ENCODE results near the gene TBC1D22A. TPM values are rescaled to one million over a fixed set of nuclear protein-coding genes. Genes with fewer than 3 reads are reported as not detected.

Gene TBC1D22A
- total RNA-seq, 2 donors from 2014 or later, result 21.0 to 27.9 TPM

- Mint-ChIP-seq H3K9me3 (no peaks in the 10 kb centered on the region), H3K4me3 (no peak overlapping the region), H3K27me3 (ENCODE audit: insufficient read depth) (no peaks in the 10 kb centered on the region), H3K27ac (no peak overlapping the region), H3K36me3 (ENCODE audit: low read depth) (peaks cover 17% of the 10 kb centered on the region), H3K4me1 (no peaks in the 10 kb centered on the region)
- DNase-seq, result peak; percentile 15
- no peak overlapping the region for H3K4me3 ChIP-seq (ENCODE audit: low read length)
- H3K36me3 ChIP-seq (ENCODE audit: control insufficient read depth, insufficient read depth, low read length), result peaks cover 10% of the 10 kb centered on the region
- no peaks in the 10 kb centered on the region for H3K9me3 ChIP-seq (ENCODE audit: control insufficient read depth, low read length)
- no peaks in the 10 kb centered on the region for H3K27me3 ChIP-seq (ENCODE audit: control insufficient read depth, insufficient read depth, low read length, poor library complexity, severe bottlenecking)
- H3K9ac ChIP-seq (ENCODE audit: extremely low read depth, low read length, poor library complexity, severe bottlenecking), result no peak overlapping the region
- no peak overlapping the region for H3K27ac ChIP-seq (ENCODE audit: low read depth, low read length)
- no peak for TF ChIP-seq CTCF (conservative IDR thresholded peaks at IDR 0.05)
- H3K4me1 ChIP-seq (ENCODE audit: control insufficient read depth, insufficient read depth, low read length), result no peaks in the 10 kb centered on the region
- 96 to 100% methylated on average over 12 of the region's 12 CpGs for WGBS, 2 experiments (ENCODE audit: insufficient coverage in 1 of 2, insufficient read length in 1 of 2)
Observed at GRCh38 chr22:46998331-46998730, 235.9 kb downstream of the TBC1D22A start.

GRCh38 chr22:47000256-47000655 is 237.8 kb downstream of the TBC1D22A start:
- Mint-ChIP-seq H3K27me3 (ENCODE audit: insufficient read depth) (no peaks in the 10 kb centered on the region), H3K4me1 (no peaks in the 10 kb centered on the region), H3K4me3 (no peak overlapping the region), H3K27ac (no peak overlapping the region), H3K36me3 (ENCODE audit: low read depth) (peaks cover 17% of the 10 kb centered on the region), H3K9me3 (no peaks in the 10 kb centered on the region)
- Histone ChIP-seq H3K9me3 (ENCODE audit: control insufficient read depth, low read length) (no peaks in the 10 kb centered on the region), H3K27me3 (ENCODE audit: control insufficient read depth, insufficient read depth, low read length, poor library complexity, severe bottlenecking) (no peaks in the 10 kb centered on the region), H3K36me3 (ENCODE audit: control insufficient read depth, insufficient read depth, low read length) (peaks cover 25% of the 10 kb centered on the region), H3K4me3 (ENCODE audit: low read length) (no peak overlapping the region), H3K27ac (ENCODE audit: low read depth, low read length) (no peak overlapping the region), H3K4me1 (ENCODE audit: control insufficient read depth, insufficient read depth, low read length) (no peaks in the 10 kb centered on the region), H3K9ac (ENCODE audit: extremely low read depth, low read length, poor library complexity, severe bottlenecking) (no peak overlapping the region)
- 95 to 99% methylated on average over 10 to 11 of the region's 11 CpGs for WGBS, 2 experiments (ENCODE audit: insufficient coverage in 1 of 2, insufficient read length in 1 of 2)
- TF ChIP-seq CTCF (conservative IDR thresholded peaks at IDR 0.05), result no peak
- DNase-seq, result no peak

- Mint-ChIP-seq H3K36me3 (ENCODE audit: low read depth) (peaks cover 17% of the 10 kb centered on the region), H3K4me3 (no peak overlapping the region), H3K27me3 (ENCODE audit: insufficient read depth) (no peaks in the 10 kb centered on the region), H3K9me3 (no peaks in the 10 kb centered on the region), H3K27ac (no peak overlapping the region), H3K4me1 (no peaks in the 10 kb centered on the region)
- Histone ChIP-seq H3K9ac (ENCODE audit: extremely low read depth, low read length, poor library complexity, severe bottlenecking) (no peak overlapping the region), H3K9me3 (ENCODE audit: control insufficient read depth, low read length) (no peaks in the 10 kb centered on the region), H3K27ac (ENCODE audit: low read depth, low read length) (no peak overlapping the region), H3K4me1 (ENCODE audit: control insufficient read depth, insufficient read depth, low read length) (no peaks in the 10 kb centered on the region), H3K27me3 (ENCODE audit: control insufficient read depth, insufficient read depth, low read length, poor library complexity, severe bottlenecking) (no peaks in the 10 kb centered on the region), H3K36me3 (ENCODE audit: control insufficient read depth, insufficient read depth, low read length) (peaks cover 25% of the 10 kb centered on the region), H3K4me3 (ENCODE audit: low read length) (no peak overlapping the region)
- 82 to 94% methylated on average over 4 of the region's 4 CpGs for WGBS, 2 experiments (ENCODE audit: insufficient coverage in 1 of 2, insufficient read length in 1 of 2)
- no peak for DNase-seq
- no peak for TF ChIP-seq CTCF (conservative IDR thresholded peaks at IDR 0.05)
Observed at GRCh38 chr22:47000888-47001287, 238.4 kb downstream of the TBC1D22A start.

Measured in endodermal cell (in vitro differentiated cells).